ENCODE data around the gene NMT1. TPM values are rescaled to one million over a fixed set of nuclear protein-coding genes. Genes with fewer than 3 reads are reported as not detected.

NMT1 gene
- total and polyA plus RNA-seq, 7 experiments from 2014 or later = 37.5 to 136 (median 84.2) TPM

DNA sequence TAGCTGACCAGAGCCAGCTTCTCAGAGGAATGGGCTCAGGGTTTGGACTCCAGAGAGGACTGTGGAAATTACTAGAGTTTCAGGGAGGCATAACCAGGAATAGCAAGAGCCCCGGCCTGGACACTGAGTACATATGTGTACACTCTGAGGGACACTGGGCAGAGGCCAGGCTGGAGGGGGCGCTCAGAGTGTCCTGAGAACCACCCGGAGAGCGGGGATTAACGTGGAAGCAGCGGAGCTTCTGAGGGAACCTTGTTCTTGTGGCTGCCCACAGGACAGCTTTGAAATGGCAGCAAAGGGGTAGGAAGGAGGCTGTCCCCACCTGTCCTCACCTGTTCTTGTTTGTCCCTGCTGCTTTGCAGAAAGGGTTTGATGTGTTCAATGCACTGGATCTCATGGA is 43.4 kb downstream of the NMT1 start:
- H3K9me3 ChIP-seq (ENCODE audit: control insufficient read depth in 2 of 3, low read length in 3 of 3) = no peaks in the 10 kb centered on the region
- no peaks in the 10 kb centered on the region for H3K4me1 ChIP-seq (ENCODE audit: control insufficient read depth in 2 of 2, insufficient read depth in 2 of 2, low read length in 2 of 2)
- H3K4me3 Mint-ChIP-seq = no peak overlapping the region
- intact Hi-C loops (cut with micrococcal nuclease) = no loop called here
- H3K27me3 Mint-ChIP-seq = no peaks in the 10 kb centered on the region
- peaks cover 8 to 35% (median 16%) of the 10 kb centered on the region in 5 donors for H3K36me3 Mint-ChIP-seq
- ATAC-seq (no peak), DNase-seq (no peak)
- peaks cover 6 to 83% (median 8%) of the 10 kb centered on the region in 3 experiments for H3K36me3 ChIP-seq (ENCODE audit: control insufficient read depth in 2 of 3, insufficient read depth in 3 of 3, low read length in 3 of 3)
- H3K27ac Mint-ChIP-seq = peak overlapping the region in 1 of 9 donors; percentile 2
- ChIA-PET CTCF (interaction anchor here (0.5 to 0.7 kb wide), 2 partner anchors 35 to 1434 kb away, joined by 3 to 4 read pairs; no protein-coding TSS in a partner anchor), POLR2A (no interaction called here)
- H3K9me3 Mint-ChIP-seq = no peaks in the 10 kb centered on the region
- no peak overlapping the region for H3K4me3 ChIP-seq (ENCODE audit: low read length)
- H3K4me1 Mint-ChIP-seq = no peaks in the 10 kb centered on the region
- H3K27me3 ChIP-seq (ENCODE audit: control insufficient read depth in 2 of 2, insufficient read depth in 2 of 2, low read length in 2 of 2) = no peaks in the 10 kb centered on the region
- H3K27ac ChIP-seq (ENCODE audit: low read depth, low read length) = no peak overlapping the region

DNA sequence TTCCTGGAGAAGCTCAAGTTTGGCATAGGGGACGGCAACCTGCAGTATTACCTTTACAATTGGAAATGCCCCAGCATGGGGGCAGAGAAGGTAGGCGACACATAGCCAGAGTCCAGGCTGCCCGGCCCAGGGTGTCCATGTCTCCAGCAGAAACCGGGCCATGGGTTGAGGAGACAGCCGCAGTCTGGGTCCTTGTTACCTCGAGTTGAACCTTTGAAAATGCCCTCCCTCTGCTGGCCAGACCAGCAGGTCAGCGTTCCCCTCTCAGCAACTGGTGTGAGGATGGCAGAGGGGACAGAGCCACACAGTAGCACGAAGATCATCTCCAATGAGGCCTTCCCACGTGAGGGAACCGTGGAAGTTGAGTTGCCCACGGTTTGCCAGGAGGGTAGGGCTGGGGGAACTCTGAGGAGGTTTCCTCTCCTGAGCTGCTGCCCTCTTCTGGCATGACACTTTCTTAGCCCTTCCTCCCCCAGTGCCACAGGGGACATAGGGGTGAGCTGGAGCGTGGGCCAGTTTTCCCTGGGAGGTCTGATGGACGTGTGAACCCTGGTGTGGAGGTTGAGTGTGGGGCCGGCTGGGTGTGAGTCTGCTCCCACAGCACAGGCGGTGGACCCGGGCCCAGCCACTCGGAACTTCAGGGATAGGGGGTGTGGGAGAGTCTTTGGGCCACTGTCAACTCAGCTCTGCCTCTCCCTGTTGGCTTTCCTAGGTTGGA is 43.9 kb downstream of the NMT1 start:
- DNase-seq = no peak
- CTCF ChIA-PET = interaction anchor here (0.7 to 1.6 kb wide), 2 partner anchors 30 to 1435 kb away, joined by 3 to 4 read pairs; partner anchors contain the start of gene ACBD4
- Histone ChIP-seq H3K27me3 (ENCODE audit: control insufficient read depth in 2 of 2, insufficient read depth in 2 of 2, low read length in 2 of 2) (no peaks in the 10 kb centered on the region), H3K9me3 (ENCODE audit: control insufficient read depth in 2 of 3, low read length in 3 of 3) (no peaks in the 10 kb centered on the region), H3K36me3 (ENCODE audit: control insufficient read depth in 2 of 3, insufficient read depth in 3 of 3, low read length in 3 of 3) (peaks cover 3 to 78% (median 8%) of the 10 kb centered on the region in 3 experiments), H3K4me1 (ENCODE audit: control insufficient read depth in 2 of 2, insufficient read depth in 2 of 2, low read length in 2 of 2) (no peaks in the 10 kb centered on the region), H3K4me3 (ENCODE audit: low read length) (no peak overlapping the region), H3K27ac (ENCODE audit: low read depth, low read length) (no peak overlapping the region)
- ATAC-seq = no peak
- POLR2A ChIA-PET = no interaction called here
- peaks cover 8 to 35% (median 16%) of the 10 kb centered on the region in 5 donors for H3K36me3 Mint-ChIP-seq
- no peaks in the 10 kb centered on the region for H3K9me3 Mint-ChIP-seq
- no peaks in the 10 kb centered on the region for H3K27me3 Mint-ChIP-seq
- H3K27ac Mint-ChIP-seq = no peak overlapping the region
- no peak overlapping the region for H3K4me3 Mint-ChIP-seq
- intact Hi-C loops (cut with micrococcal nuclease) = no loop called here
- H3K4me1 Mint-ChIP-seq = no peaks in the 10 kb centered on the region

DNA sequence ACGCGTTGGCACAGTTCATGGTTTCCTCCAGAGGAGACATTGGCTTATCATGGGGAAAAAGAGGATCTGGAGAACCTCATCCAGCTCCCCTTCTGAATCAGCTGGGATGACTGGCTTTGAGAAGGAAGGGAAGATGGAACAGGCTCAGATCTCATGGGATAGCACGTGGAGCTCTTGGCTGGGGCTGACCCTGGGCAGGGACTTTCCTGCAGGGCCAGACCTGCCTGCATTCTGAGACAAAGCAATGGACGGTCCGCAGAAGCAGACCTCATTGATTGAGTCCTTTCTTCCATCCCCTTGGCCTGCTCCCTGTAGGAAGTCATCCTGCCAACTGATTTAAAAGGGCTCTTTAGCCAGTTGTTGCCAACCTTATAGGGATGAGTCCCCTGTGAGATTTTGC is 45.0 kb downstream of the NMT1 start:
- ChIA-PET CTCF (interaction anchor here (0.5 to 1.6 kb wide), 3 partner anchors 29 to 187 kb away, joined by 3 to 4 read pairs (median 3); partner anchors contain the start of gene ACBD4), POLR2A (no interaction called here)
- no peaks in the 10 kb centered on the region for H3K27me3 Mint-ChIP-seq
- H3K4me3 Mint-ChIP-seq = no peak overlapping the region
- Histone ChIP-seq H3K4me1 (ENCODE audit: control insufficient read depth in 2 of 2, insufficient read depth in 2 of 2, low read length in 2 of 2) (no peaks in the 10 kb centered on the region), H3K4me3 (ENCODE audit: low read length) (no peak overlapping the region), H3K27ac (ENCODE audit: low read depth, low read length) (no peak overlapping the region), H3K27me3 (ENCODE audit: control insufficient read depth in 2 of 2, insufficient read depth in 2 of 2, low read length in 2 of 2) (no peaks in the 10 kb centered on the region), H3K9me3 (ENCODE audit: control insufficient read depth in 2 of 3, low read length in 3 of 3) (no peaks in the 10 kb centered on the region), H3K36me3 (ENCODE audit: control insufficient read depth in 2 of 3, insufficient read depth in 3 of 3, low read length in 3 of 3) (peaks cover 3 to 76% (median 8%) of the 10 kb centered on the region in 3 experiments)
- no peaks in the 10 kb centered on the region for H3K9me3 Mint-ChIP-seq
- peaks cover 8 to 35% (median 16%) of the 10 kb centered on the region in 5 donors for H3K36me3 Mint-ChIP-seq
- no peak overlapping the region for H3K27ac Mint-ChIP-seq
- DNase-seq = no peak
- no peaks in the 10 kb centered on the region for H3K4me1 Mint-ChIP-seq
- ATAC-seq = no peak
- intact Hi-C loops (cut with micrococcal nuclease) = no loop called here

DNA sequence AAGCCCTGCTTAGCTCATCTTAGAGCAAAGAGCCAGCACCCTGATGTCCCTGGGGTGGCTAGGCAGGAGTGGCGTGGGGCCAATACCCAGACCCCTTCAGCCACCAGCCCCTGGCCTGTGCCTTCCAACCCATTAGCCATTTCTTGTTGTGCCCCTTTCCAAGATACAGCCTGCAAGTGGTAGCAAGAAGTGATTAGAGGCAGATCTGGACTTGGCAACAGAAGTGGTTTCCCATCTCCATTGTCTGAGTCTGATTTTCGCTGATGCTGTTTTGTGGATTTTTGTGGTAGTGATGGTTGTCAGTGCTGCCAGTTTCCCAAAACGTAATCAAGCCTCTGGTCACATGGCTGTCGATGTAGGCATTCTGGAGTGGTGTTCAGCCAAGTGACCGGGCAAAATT is 45.5 kb downstream of the NMT1 start:
- peaks cover 8 to 34% (median 15%) of the 10 kb centered on the region in 5 donors for H3K36me3 Mint-ChIP-seq
- intact Hi-C loops (cut with micrococcal nuclease) = no loop called here
- Histone ChIP-seq H3K27me3 (ENCODE audit: control insufficient read depth in 2 of 2, insufficient read depth in 2 of 2, low read length in 2 of 2) (no peaks in the 10 kb centered on the region), H3K9me3 (ENCODE audit: control insufficient read depth in 2 of 3, low read length in 3 of 3) (no peaks in the 10 kb centered on the region), H3K36me3 (ENCODE audit: control insufficient read depth in 2 of 3, insufficient read depth in 3 of 3, low read length in 3 of 3) (peaks cover 2 to 73% (median 6%) of the 10 kb centered on the region in 3 experiments), H3K27ac (ENCODE audit: low read depth, low read length) (no peak overlapping the region), H3K4me3 (ENCODE audit: low read length) (no peak overlapping the region), H3K4me1 (ENCODE audit: control insufficient read depth in 2 of 2, insufficient read depth in 2 of 2, low read length in 2 of 2) (no peaks in the 10 kb centered on the region)
- ATAC-seq (no peak), DNase-seq (no peak)
- H3K4me1 Mint-ChIP-seq = no peaks in the 10 kb centered on the region
- ChIA-PET CTCF (interaction anchor here (0.5 kb wide), 1 partner anchor 188 kb away, joined by 3 read pairs; no protein-coding TSS in a partner anchor), POLR2A (no interaction called here)
- H3K9me3 Mint-ChIP-seq = no peaks in the 10 kb centered on the region
- no peaks in the 10 kb centered on the region for H3K27me3 Mint-ChIP-seq
- no peak overlapping the region for H3K27ac Mint-ChIP-seq
- no peak overlapping the region for H3K4me3 Mint-ChIP-seq

DNA sequence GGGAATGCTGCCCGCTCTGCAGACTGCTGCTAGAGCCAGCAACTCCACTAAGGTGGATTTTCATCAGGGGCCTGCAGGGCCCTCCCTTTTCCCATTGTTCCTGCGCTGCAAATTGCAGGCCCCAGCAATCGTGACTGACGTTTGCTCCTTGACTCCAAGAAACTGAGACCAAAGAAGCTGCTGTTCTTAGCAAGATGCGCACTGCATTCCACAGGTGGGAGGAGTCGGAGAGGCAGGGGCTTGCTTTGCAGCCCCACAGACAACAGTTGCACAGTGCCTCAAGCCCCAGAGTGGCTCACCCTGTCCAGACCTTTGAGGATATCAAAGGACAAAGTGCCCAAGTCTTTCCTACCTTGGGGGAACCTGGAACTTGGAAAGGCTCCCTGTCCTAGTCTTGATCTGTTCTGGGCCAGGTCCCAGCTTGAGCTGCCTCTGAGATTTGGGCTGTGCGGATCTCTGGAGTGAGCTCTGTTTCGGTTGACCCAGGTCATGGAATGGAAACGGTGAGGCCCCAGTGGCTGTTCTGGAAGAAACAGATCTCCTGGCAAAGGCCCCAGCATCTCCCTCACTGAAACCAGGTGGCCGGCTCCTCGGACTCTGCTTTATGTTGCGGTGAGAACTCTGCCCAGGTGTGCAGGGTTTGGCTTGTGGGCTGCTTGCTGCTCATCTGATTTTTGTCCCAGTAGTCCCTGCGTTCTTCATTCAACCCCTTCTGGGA is 46.3 kb downstream of the NMT1 start:
- Histone ChIP-seq H3K4me1 (ENCODE audit: control insufficient read depth in 2 of 2, insufficient read depth in 2 of 2, low read length in 2 of 2) (no peaks in the 10 kb centered on the region), H3K27me3 (ENCODE audit: control insufficient read depth in 2 of 2, insufficient read depth in 2 of 2, low read length in 2 of 2) (no peaks in the 10 kb centered on the region), H3K36me3 (ENCODE audit: control insufficient read depth in 2 of 3, insufficient read depth in 3 of 3, low read length in 3 of 3) (peaks cover 0 to 64% (median 0%) of the 10 kb centered on the region in 3 experiments), H3K9me3 (ENCODE audit: control insufficient read depth in 2 of 3, low read length in 3 of 3) (no peaks in the 10 kb centered on the region), H3K4me3 (ENCODE audit: low read length) (no peak overlapping the region), H3K27ac (ENCODE audit: low read depth, low read length) (no peak overlapping the region)
- Mint-ChIP-seq H3K27ac (peak overlapping the region in 2 of 9 donors; percentile 51 to 52), H3K27me3 (no peaks in the 10 kb centered on the region), H3K36me3 (peaks cover 7 to 26% (median 9%) of the 10 kb centered on the region in 5 donors), H3K9me3 (no peaks in the 10 kb centered on the region), H3K4me1 (no peaks in the 10 kb centered on the region), H3K4me3 (no peak overlapping the region)
- ATAC-seq (no peak), DNase-seq (no peak)
- POLR2A ChIA-PET = no interaction called here
- CTCF ChIA-PET = no interaction called here
- intact Hi-C loops (cut with micrococcal nuclease) = no loop called here

DNA sequence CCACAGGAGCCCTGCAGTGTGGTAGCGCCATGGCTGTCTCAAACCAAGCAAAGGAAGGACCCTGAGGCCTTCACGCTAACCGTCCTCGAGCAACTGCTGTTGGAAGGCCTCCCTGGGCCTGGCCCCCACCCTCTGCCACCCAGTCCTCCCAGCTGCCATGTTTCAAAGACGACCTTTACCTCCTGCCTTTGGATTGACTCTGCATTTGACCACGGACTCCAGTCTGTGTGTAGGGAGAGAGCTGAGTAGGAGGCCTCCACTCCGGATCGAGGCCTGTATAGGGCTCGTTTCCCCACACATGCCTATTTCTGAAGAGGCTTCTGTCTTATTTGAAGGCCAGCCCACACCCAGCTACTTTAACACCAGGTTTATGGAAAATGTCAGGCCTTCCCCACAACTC is 46.9 kb downstream of the NMT1 start:
- H3K4me3 Mint-ChIP-seq = no peak overlapping the region

More for the DNA sequence above, 46.9 kb downstream of the NMT1 start:
- peak overlapping the region in 3 of 9 donors; percentile 14 to 51 (median 33) for H3K27ac Mint-ChIP-seq
- CTCF ChIA-PET = no interaction called here
- POLR2A ChIA-PET = no interaction called here
- peaks cover 4 to 22% (median 8%) of the 10 kb centered on the region in 5 donors for H3K36me3 Mint-ChIP-seq
- H3K27me3 ChIP-seq (ENCODE audit: control insufficient read depth in 2 of 2, insufficient read depth in 2 of 2, low read length in 2 of 2) = no peaks in the 10 kb centered on the region
- peaks cover 0 to 58% (median 0%) of the 10 kb centered on the region in 3 experiments for H3K36me3 ChIP-seq (ENCODE audit: control insufficient read depth in 2 of 3, insufficient read depth in 3 of 3, low read length in 3 of 3)
- ATAC-seq = no peak
- H3K4me1 Mint-ChIP-seq = no peaks in the 10 kb centered on the region
- intact Hi-C loops (cut with micrococcal nuclease) = no loop called here
- no peak overlapping the region for H3K27ac ChIP-seq (ENCODE audit: low read depth, low read length)
- H3K27me3 Mint-ChIP-seq = no peaks in the 10 kb centered on the region
- no peaks in the 10 kb centered on the region for H3K9me3 ChIP-seq (ENCODE audit: control insufficient read depth in 2 of 3, low read length in 3 of 3)
- H3K4me1 ChIP-seq (ENCODE audit: control insufficient read depth in 2 of 2, insufficient read depth in 2 of 2, low read length in 2 of 2) = no peaks in the 10 kb centered on the region
- no peak overlapping the region for H3K4me3 ChIP-seq (ENCODE audit: low read length)
- no peak for DNase-seq
- H3K9me3 Mint-ChIP-seq = no peaks in the 10 kb centered on the region

All from naive thymus-derived CD4-positive, alpha-beta T cell (primary cell).